Adrenal gland (tissue), 5 donors: ENCODE measurements around the gene FAM161B.

ENCODE experiments used
- POLR2A ChIP-seq, 2 donors: fragments of 450-650 bp; IDR thresholded peaks; one replicate each; pipeline ENCODE4 v1.6.1; 2017; ENCODE audit warnings: antibody characterized with exemption in 2 of 2, mild to moderate bottlenecking in 2 of 2, moderate library complexity in 1 of 2
- TF ChIP-seq, protein P1 (sequence below), 6 experiments: fragments of 450-650 bp in 4 of 6; fragments of 200-600 bp in 2 of 6; sonication (generic) in 1 of 6; IDR thresholded peaks; 1 replicate in 5 of 6; 2 replicates in 1 of 6; pipeline versions ENCODE4 v1.5.1 to v1.8.0; 2016 to 2021; ENCODE audit warnings: antibody characterized with exemption in 6 of 6, mild to moderate bottlenecking in 2 of 6, moderate library complexity in 1 of 6
- donor health status: DM: no; HTN: no; CAD: no.

GRCh38 chr14:73913256-73913655 is 36.6 kb downstream of the FAM161B start:
- TF ChIP-seq, protein P1, sequence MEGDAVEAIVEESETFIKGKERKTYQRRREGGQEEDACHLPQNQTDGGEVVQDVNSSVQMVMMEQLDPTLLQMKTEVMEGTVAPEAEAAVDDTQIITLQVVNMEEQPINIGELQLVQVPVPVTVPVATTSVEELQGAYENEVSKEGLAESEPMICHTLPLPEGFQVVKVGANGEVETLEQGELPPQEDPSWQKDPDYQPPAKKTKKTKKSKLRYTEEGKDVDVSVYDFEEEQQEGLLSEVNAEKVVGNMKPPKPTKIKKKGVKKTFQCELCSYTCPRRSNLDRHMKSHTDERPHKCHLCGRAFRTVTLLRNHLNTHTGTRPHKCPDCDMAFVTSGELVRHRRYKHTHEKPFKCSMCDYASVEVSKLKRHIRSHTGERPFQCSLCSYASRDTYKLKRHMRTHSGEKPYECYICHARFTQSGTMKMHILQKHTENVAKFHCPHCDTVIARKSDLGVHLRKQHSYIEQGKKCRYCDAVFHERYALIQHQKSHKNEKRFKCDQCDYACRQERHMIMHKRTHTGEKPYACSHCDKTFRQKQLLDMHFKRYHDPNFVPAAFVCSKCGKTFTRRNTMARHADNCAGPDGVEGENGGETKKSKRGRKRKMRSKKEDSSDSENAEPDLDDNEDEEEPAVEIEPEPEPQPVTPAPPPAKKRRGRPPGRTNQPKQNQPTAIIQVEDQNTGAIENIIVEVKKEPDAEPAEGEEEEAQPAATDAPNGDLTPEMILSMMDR (IDR thresholded peaks at IDR 0.05): no peak
- TF ChIP-seq POLR2A (IDR thresholded peaks at IDR 0.05): no peak
